BE2C (cell line): ENCODE results near the gene SLC2A13.

Source experiments
- DNase-seq: peaks from one replicate; pipeline ENCODE4 v3.0.0-alpha.2; 2020
- H3K27me3 ChIP-seq: fragments of 250-450 bp; sonication (Bioruptor Pico); 2 replicates; pipeline ENCODE4 v1.5.1; 2020; ENCODE audit warnings: mild to moderate bottlenecking
- H3K36me3 ChIP-seq: fragments of 250-450 bp; sonication (Bioruptor Pico); 2 replicates; pipeline ENCODE4 v1.5.1; 2020; ENCODE audit warnings: mild to moderate bottlenecking
- H3K4me1 ChIP-seq: fragments of 250-450 bp; sonication (Bioruptor Pico); 2 replicates; pipeline ENCODE4 v1.5.1; 2020
- H3K4me3 ChIP-seq: 2 replicates; pipeline ENCODE4 v1.5.1; 2011; ENCODE audit warnings: low read depth, low read length
- H3K9me3 ChIP-seq: fragments of 250-450 bp; sonication (Bioruptor Pico); 2 replicates; pipeline ENCODE4 v1.5.1; 2020
- CTCF ChIP-seq: IDR thresholded peaks from 2 replicates; pipeline ENCODE4 v1.5.1; 2012; ENCODE audit warnings: mild to moderate bottlenecking, low read depth, low read length

SLC2A13 gene

GRCh38 chr12:39713552-39713951, 392.3 kb downstream of the SLC2A13 start:
- no peak for TF ChIP-seq CTCF
- no peaks in the 10 kb centered on the region for H3K4me1 ChIP-seq
- H3K4me3 ChIP-seq = no peak overlapping the region
- no peaks in the 10 kb centered on the region for H3K9me3 ChIP-seq
- DNase-seq = no peak
- no peaks in the 10 kb centered on the region for H3K36me3 ChIP-seq
- peaks cover 13% of the 10 kb centered on the region for H3K27me3 ChIP-seq

- no peaks in the 10 kb centered on the region for H3K4me1 ChIP-seq
- H3K9me3 ChIP-seq = no peaks in the 10 kb centered on the region
- no peak for TF ChIP-seq CTCF
- peaks cover 10% of the 10 kb centered on the region for H3K27me3 ChIP-seq
- H3K36me3 ChIP-seq = no peaks in the 10 kb centered on the region
- no peak for DNase-seq
- no peak overlapping the region for H3K4me3 ChIP-seq
Measured at GRCh38 chr12:39712334-39712733, 393.5 kb downstream of the SLC2A13 start.
